ENCODE data around the gene VMO1. TPM values are rescaled to one million over a fixed set of nuclear protein-coding genes. Genes with fewer than 3 reads are reported as not detected.

VMO1 gene
- total RNA-seq, 4 donors from 2014 or later = 1.4 to 7.2 (median 3.8) TPM; not detected in 1

- in situ Hi-C loops (cut with MboI; ENCODE audit: low sequenced_read_pairs in 4 of 4) (no loop called here), intact Hi-C loops (cut with DNase I; ENCODE audit: low total_unique reads) (no loop called here)
- no peaks in the 10 kb centered on the region for H3K4me1 ChIP-seq
- ATAC-seq = no peak
- H3K27ac ChIP-seq = no peak overlapping the region
- H3K9me3 ChIP-seq = no peaks in the 10 kb centered on the region
- no peak for DNase-seq
- H3K27me3 ChIP-seq = peaks cover 57 to 67% (median 65%) of the 10 kb centered on the region in 3 donors
- H3K36me3 ChIP-seq = no peaks in the 10 kb centered on the region
- H3K4me3 ChIP-seq = no peak overlapping the region
- TF ChIP-seq POLR2A (IDR thresholded peaks at IDR 0.05) (peak in 1 of 2 donors; percentile 10), CTCF (IDR thresholded peaks at IDR 0.05 in 4 of 5, conservative IDR thresholded peaks at IDR 0.05 in 1 of 5) (no peak)
Measured at GRCh38 chr17:4747847-4748246, 38.3 kb downstream of the VMO1 start.

- intact Hi-C loops (cut with DNase I; ENCODE audit: low total_unique reads) = no loop called here
- Histone ChIP-seq H3K27me3 (peaks cover 48 to 57% (median 49%) of the 10 kb centered on the region in 3 donors), H3K4me1 (no peaks in the 10 kb centered on the region), H3K9me3 (no peaks in the 10 kb centered on the region), H3K4me3 (no peak overlapping the region), H3K27ac (no peak overlapping the region), H3K36me3 (no peaks in the 10 kb centered on the region)
- DNase-seq (no peak), ATAC-seq (no peak)
- TF ChIP-seq POLR2A (IDR thresholded peaks at IDR 0.05) = no peak
- no peak for TF ChIP-seq CTCF (IDR thresholded peaks at IDR 0.05 in 4 of 5, conservative IDR thresholded peaks at IDR 0.05 in 1 of 5)
- in situ Hi-C loops (cut with MboI; ENCODE audit: low sequenced_read_pairs in 4 of 4) = no loop called here
Measured at GRCh38 chr17:4744999-4745969, 40.9 kb downstream of the VMO1 start.

- H3K4me3 ChIP-seq = no peak overlapping the region
- in situ Hi-C loops (cut with MboI; ENCODE audit: low sequenced_read_pairs in 4 of 4) = no loop called here
- H3K9me3 ChIP-seq = no peaks in the 10 kb centered on the region
- H3K27me3 ChIP-seq = peaks cover 37 to 58% (median 56%) of the 10 kb centered on the region in 3 donors
- no peak overlapping the region for H3K27ac ChIP-seq
- intact Hi-C loops (cut with DNase I; ENCODE audit: low total_unique reads) = no loop called here
- TF ChIP-seq CTCF (IDR thresholded peaks at IDR 0.05 in 4 of 5, conservative IDR thresholded peaks at IDR 0.05 in 1 of 5) = no peak
- no peak for TF ChIP-seq POLR2A (IDR thresholded peaks at IDR 0.05)
- no peaks in the 10 kb centered on the region for H3K36me3 ChIP-seq
- ATAC-seq (no peak), DNase-seq (no peak)
- H3K4me1 ChIP-seq = peaks cover 0 to 10% of the 10 kb centered on the region in 2 donors
Measured at GRCh38 chr17:4743898-4744297, 42.3 kb downstream of the VMO1 start.

GRCh38 chr17:4743216-4743615 lies 42.9 kb downstream of the VMO1 start:
- DNase-seq (no peak), ATAC-seq (no peak)
- intact Hi-C loops (cut with DNase I; ENCODE audit: low total_unique reads) = no loop called here
- Histone ChIP-seq H3K4me3 (no peak overlapping the region), H3K36me3 (no peaks in the 10 kb centered on the region), H3K9me3 (no peaks in the 10 kb centered on the region), H3K27me3 (peaks cover 38 to 59% (median 59%) of the 10 kb centered on the region in 3 donors), H3K27ac (no peak overlapping the region), H3K4me1 (peaks cover 4 to 15% of the 10 kb centered on the region in 2 donors)
- TF ChIP-seq POLR2A (IDR thresholded peaks at IDR 0.05) (no peak), CTCF (IDR thresholded peaks at IDR 0.05 in 4 of 5, conservative IDR thresholded peaks at IDR 0.05 in 1 of 5) (no peak)
- in situ Hi-C loops (cut with MboI; ENCODE audit: low sequenced_read_pairs in 4 of 4) = no loop called here
